Measurements from ENCODE around the gene PRPH. TPM values are rescaled to one million over a fixed set of nuclear protein-coding genes. Genes with fewer than 3 reads are reported as not detected.
A peak's percentile ranks its signal among the peaks of the same experiment; 100 is the strongest.

PRPH gene
- total and polyA plus RNA-seq, 2 of the 8 experiments (the other 6 are each of a cell fraction or from before 2014, with no cell fraction given): 0.79 to 1.4 TPM

DNA sequence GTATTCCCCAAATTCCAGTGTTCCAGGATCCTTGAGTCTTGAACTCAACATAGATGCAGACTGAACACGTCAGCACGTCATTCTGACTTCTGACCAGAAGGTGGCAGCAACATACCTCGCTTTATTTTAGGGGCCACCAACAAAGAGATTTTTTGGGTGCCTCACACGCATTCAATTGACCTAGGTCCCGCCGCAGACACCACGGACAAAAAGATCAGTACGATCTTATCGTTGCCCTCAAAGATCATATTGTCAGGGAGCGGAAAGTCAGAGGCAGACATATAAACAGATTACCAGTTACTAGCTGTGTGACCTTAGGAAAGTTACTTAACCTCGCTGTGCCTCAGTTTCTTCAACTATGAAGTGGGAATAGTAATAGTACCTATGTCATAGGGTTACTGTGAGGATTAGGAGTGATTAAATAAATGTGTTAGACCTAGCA lies 6.5 kb upstream of the PRPH start (continued):
- TF ChIP-seq, protein P1, sequence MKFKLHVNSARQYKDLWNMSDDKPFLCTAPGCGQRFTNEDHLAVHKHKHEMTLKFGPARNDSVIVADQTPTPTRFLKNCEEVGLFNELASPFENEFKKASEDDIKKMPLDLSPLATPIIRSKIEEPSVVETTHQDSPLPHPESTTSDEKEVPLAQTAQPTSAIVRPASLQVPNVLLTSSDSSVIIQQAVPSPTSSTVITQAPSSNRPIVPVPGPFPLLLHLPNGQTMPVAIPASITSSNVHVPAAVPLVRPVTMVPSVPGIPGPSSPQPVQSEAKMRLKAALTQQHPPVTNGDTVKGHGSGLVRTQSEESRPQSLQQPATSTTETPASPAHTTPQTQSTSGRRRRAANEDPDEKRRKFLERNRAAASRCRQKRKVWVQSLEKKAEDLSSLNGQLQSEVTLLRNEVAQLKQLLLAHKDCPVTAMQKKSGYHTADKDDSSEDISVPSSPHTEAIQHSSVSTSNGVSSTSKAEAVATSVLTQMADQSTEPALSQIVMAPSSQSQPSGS (IDR thresholded peaks at IDR 0.05; ENCODE audit: low read length): 0 out of 2 replicates have a peak, but pooled peaks have one; percentile 45
- TF ChIP-seq, protein P2, sequence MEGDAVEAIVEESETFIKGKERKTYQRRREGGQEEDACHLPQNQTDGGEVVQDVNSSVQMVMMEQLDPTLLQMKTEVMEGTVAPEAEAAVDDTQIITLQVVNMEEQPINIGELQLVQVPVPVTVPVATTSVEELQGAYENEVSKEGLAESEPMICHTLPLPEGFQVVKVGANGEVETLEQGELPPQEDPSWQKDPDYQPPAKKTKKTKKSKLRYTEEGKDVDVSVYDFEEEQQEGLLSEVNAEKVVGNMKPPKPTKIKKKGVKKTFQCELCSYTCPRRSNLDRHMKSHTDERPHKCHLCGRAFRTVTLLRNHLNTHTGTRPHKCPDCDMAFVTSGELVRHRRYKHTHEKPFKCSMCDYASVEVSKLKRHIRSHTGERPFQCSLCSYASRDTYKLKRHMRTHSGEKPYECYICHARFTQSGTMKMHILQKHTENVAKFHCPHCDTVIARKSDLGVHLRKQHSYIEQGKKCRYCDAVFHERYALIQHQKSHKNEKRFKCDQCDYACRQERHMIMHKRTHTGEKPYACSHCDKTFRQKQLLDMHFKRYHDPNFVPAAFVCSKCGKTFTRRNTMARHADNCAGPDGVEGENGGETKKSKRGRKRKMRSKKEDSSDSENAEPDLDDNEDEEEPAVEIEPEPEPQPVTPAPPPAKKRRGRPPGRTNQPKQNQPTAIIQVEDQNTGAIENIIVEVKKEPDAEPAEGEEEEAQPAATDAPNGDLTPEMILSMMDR (IDR thresholded peaks at IDR 0.05; ENCODE audit: control extremely low read depth in 1 of 3, insufficient read depth in 1 of 3, low read depth in 1 of 3, low read length in 3 of 3): peak in 2 of 3 experiments; percentile 79 to 87; a peak in 3 of 4 replicates
- no peak for TF ChIP-seq KDM5A (IDR thresholded peaks at IDR 0.05; ENCODE audit: low read length)

Measured in H1 (cell line).